K562 (cell line): ENCODE measurements around the gene TICAM1. TPM values are rescaled to one million over a fixed set of nuclear protein-coding genes. Genes with fewer than 3 reads are reported as not detected.

Source experiments
- SUPT5H ChIP-seq: fragments of 450-650 bp; IDR thresholded peaks from 2 replicates; pipeline ENCODE4 v1.6.1; 2016
- ZFP30 ChIP-seq: fragments of 250-450 bp; sonication (Bioruptor Pico); IDR thresholded peaks from 2 replicates; pipeline ENCODE4 v1.8.0; 2022; ENCODE audit warnings: moderate library complexity, mild to moderate bottlenecking, inconsistent platforms, borderline replicate concordance
- ZNF175 ChIP-seq: fragments of 200-800 bp; sonication (Bioruptor generic); IDR thresholded peaks from 2 replicates; pipeline ENCODE4 v1.6.1; 2016; ENCODE audit warnings: low read depth, mild to moderate bottlenecking, missing genetic modification characterization, missing compliant biosample characterization
- polyA plus RNA-seq, 8 experiments: library from polyadenylated mRNA; depleted of rRNA in 4 of 8; stranded (reverse) in 5 of 8; unstranded in 3 of 8; fragments of >200 nt; fragmentation: Nextera tagmentation in 2 of 8; fragmentation: Illumina TruSeq in 1 of 8; extraction: Ambion mirVana in 2 of 8; extraction: Trizol in 1 of 8; gene quantifications; 2 replicates each; pipeline versions ENCODE4 v1.2.1 to v1.2.3, GENCODE V29; 2011 to 2014; ENCODE audit warnings: inconsistent platforms in 1 of 8, missing spikeins in 1 of 8
- total RNA-seq, 7 experiments: library from RNA; depleted of rRNA in 6 of 7; stranded (reverse); fragments of >200 nt in 6 of 7; fragmentation: Illumina TruSeq in 2 of 7; extraction: Trizol in 2 of 7; gene quantifications; 2 replicates each; pipeline versions ENCODE4 v1.2.1 to v1.2.3, GENCODE V29; 2011 to 2021; ENCODE audit warnings: low replicate concordance in 1 of 7
- TF ChIP-seq, protein P1 (sequence below), 2 experiments: fragments of 450-650 bp; conservative IDR thresholded peaks; 2 replicates each; pipeline ENCODE4 v1.6.1; 2017; ENCODE audit warnings: mild to moderate bottlenecking in 2 of 2, moderate library complexity in 2 of 2
- TF ChIP-seq, protein P2 (sequence below), 2 experiments: fragments of 450-650 bp in 1 of 2; sonication (generic) in 1 of 2; formaldehyde crosslinking in 1 of 2; IDR thresholded peaks; 2 replicates each; pipeline versions ENCODE4 v1.7.1 to v1.9.0; 2016 to 2022; ENCODE audit warnings: inconsistent platforms in 1 of 2, mild to moderate bottlenecking in 1 of 2, missing genetic modification reagents in 1 of 2
- TF ChIP-seq, protein P3 (sequence below): sonication (generic); formaldehyde crosslinking; IDR thresholded peaks from 2 replicates; pipeline ENCODE4 v1.8.1; 2023; ENCODE audit warnings: mild to moderate bottlenecking, missing genetic modification reagents
- TF ChIP-seq, protein P4 (sequence below), 2 experiments: IDR thresholded peaks; 2 replicates each; pipeline ENCODE4 v1.6.1; 2011; ENCODE audit warnings: borderline replicate concordance in 1 of 2, control low read depth in 1 of 2, low read depth in 1 of 2, low read length in 1 of 2, mild to moderate bottlenecking in 1 of 2, mixed read lengths in 1 of 2, moderate library complexity in 1 of 2; ENCODE audit not compliant: insufficient read depth in 1 of 2, insufficient read length in 1 of 2, poor library complexity in 1 of 2, severe bottlenecking in 1 of 2; ENCODE audit errors: extremely low read depth in 1 of 2
- TF ChIP-seq, protein P5 (sequence below), 2 experiments: fragments of 200-800 bp in 1 of 2; sonication (Bioruptor generic) in 1 of 2; sonication (generic) in 1 of 2; formaldehyde crosslinking in 1 of 2; IDR thresholded peaks in 1 of 2; conservative IDR thresholded peaks in 1 of 2; 2 replicates each; pipeline versions ENCODE4 v1.5.0 to v1.6.1; 2016 to 2020; ENCODE audit warnings: missing compliant biosample characterization in 1 of 2, missing genetic modification characterization in 1 of 2, missing genetic modification reagents in 1 of 2

TICAM1 gene
- total and polyA plus RNA-seq, 9 of the 15 experiments (the other 6 are each of a cell fraction or from before 2014, with no cell fraction given) = 0.07 to 11.6 (median 1.5) TPM

DNA sequence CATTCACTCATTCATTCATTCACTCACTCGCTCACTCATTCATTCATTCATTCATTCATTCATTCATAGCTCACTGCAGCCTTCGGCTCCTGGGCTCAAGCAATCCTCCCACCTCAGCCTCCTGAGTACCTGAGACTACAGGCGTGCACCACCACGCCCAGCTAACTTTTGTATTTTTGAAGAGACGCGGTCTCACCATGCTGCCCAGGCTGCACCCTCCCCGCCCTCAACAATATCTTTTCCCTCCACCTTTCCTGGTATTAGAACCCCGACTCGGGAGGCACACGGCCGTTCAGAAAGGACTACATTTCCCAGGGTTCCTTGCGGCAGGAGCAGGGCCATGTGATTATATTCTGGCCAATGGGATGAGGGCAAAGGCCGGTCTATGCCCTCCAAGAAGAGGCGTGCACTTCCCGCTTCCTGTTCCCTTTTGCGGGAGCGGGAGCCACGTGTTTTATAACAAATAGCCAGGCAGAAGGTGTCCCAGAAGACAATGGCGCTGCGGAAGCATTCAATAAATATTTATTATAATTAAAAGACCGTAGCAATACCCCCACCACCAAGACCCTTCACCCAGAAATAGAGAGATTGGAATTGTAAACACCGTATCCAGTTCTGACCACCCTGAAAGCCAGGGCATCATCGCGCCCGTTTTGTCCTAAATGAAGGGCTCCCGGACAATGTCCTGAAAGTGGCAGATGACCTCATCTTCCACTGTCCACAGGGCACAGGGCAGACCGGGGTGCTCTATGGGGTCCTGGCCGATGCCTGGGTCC lies 15.9 kb downstream of the TICAM1 start (continued):
- TF ChIP-seq, protein P1, sequence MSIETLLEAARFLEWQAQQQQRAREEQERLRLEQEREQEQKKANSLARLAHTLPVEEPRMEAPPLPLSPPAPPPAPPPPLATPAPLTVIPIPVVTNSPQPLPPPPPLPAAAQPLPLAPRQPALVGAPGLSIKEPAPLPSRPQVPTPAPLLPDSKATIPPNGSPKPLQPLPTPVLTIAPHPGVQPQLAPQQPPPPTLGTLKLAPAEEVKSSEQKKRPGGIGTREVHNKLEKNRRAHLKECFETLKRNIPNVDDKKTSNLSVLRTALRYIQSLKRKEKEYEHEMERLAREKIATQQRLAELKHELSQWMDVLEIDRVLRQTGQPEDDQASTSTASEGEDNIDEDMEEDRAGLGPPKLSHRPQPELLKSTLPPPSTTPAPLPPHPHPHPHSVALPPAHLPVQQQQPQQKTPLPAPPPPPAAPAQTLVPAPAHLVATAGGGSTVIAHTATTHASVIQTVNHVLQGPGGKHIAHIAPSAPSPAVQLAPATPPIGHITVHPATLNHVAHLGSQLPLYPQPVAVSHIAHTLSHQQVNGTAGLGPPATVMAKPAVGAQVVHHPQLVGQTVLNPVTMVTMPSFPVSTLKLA (conservative IDR thresholded peaks at IDR 0.05) = peak; percentile 95 to 97
- TF ChIP-seq, protein P2, sequence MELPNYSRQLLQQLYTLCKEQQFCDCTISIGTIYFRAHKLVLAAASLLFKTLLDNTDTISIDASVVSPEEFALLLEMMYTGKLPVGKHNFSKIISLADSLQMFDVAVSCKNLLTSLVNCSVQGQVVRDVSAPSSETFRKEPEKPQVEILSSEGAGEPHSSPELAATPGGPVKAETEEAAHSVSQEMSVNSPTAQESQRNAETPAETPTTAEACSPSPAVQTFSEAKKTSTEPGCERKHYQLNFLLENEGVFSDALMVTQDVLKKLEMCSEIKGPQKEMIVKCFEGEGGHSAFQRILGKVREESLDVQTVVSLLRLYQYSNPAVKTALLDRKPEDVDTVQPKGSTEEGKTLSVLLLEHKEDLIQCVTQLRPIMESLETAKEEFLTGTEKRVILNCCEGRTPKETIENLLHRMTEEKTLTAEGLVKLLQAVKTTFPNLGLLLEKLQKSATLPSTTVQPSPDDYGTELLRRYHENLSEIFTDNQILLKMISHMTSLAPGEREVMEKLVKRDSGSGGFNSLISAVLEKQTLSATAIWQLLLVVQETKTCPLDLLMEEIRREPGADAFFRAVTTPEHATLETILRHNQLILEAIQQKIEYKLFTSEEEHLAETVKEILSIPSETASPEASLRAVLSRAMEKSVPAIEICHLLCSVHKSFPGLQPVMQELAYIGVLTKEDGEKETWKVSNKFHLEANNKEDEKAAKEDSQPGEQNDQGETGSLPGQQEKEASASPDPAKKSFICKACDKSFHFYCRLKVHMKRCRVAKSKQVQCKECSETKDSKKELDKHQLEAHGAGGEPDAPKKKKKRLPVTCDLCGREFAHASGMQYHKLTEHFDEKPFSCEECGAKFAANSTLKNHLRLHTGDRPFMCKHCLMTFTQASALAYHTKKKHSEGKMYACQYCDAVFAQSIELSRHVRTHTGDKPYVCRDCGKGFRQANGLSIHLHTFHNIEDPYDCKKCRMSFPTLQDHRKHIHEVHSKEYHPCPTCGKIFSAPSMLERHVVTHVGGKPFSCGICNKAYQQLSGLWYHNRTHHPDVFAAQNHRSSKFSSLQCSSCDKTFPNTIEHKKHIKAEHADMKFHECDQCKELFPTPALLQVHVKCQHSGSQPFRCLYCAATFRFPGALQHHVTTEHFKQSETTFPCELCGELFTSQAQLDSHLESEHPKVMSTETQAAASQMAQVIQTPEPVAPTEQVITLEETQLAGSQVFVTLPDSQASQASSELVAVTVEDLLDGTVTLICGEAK (IDR thresholded peaks at IDR 0.05) = peak; percentile 88
- TF ChIP-seq, protein P2 (CRISPR knock-in tag; IDR thresholded peaks at IDR 0.05) = no peak
- TF ChIP-seq, protein P3, sequence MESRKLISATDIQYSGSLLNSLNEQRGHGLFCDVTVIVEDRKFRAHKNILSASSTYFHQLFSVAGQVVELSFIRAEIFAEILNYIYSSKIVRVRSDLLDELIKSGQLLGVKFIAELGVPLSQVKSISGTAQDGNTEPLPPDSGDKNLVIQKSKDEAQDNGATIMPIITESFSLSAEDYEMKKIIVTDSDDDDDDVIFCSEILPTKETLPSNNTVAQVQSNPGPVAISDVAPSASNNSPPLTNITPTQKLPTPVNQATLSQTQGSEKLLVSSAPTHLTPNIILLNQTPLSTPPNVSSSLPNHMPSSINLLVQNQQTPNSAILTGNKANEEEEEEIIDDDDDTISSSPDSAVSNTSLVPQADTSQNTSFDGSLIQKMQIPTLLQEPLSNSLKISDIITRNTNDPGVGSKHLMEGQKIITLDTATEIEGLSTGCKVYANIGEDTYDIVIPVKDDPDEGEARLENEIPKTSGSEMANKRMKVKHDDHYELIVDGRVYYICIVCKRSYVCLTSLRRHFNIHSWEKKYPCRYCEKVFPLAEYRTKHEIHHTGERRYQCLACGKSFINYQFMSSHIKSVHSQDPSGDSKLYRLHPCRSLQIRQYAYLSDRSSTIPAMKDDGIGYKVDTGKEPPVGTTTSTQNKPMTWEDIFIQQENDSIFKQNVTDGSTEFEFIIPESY (CRISPR knock-in tag) = peak; percentile 85
- TF ChIP-seq, protein P4, sequence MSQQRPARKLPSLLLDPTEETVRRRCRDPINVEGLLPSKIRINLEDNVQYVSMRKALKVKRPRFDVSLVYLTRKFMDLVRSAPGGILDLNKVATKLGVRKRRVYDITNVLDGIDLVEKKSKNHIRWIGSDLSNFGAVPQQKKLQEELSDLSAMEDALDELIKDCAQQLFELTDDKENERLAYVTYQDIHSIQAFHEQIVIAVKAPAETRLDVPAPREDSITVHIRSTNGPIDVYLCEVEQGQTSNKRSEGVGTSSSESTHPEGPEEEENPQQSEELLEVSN (IDR thresholded peaks at IDR 0.05; ENCODE audit: borderline replicate concordance in 1 of 2, extremely low read depth in 1 of 2, insufficient read depth in 1 of 2, insufficient read length in 1 of 2, low read depth in 1 of 2, low read length in 1 of 2, poor library complexity in 1 of 2, severe bottlenecking in 1 of 2) = peak; percentile 93 to 99
- TF ChIP-seq ZFP30 (CRISPR knock-in tag) = no peak
- TF ChIP-seq, protein P5, sequence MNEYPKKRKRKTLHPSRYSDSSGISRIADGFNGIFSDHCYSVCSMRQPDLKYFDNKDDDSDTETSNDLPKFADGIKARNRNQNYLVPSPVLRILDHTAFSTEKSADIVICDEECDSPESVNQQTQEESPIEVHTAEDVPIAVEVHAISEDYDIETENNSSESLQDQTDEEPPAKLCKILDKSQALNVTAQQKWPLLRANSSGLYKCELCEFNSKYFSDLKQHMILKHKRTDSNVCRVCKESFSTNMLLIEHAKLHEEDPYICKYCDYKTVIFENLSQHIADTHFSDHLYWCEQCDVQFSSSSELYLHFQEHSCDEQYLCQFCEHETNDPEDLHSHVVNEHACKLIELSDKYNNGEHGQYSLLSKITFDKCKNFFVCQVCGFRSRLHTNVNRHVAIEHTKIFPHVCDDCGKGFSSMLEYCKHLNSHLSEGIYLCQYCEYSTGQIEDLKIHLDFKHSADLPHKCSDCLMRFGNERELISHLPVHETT (CRISPR knock-in tag; conservative IDR thresholded peaks at IDR 0.05 in 1 of 2, IDR thresholded peaks at IDR 0.05 in 1 of 2) = peak in 1 of 2 experiments; percentile 52; a peak in 1 of 4 replicates
- no peak for TF ChIP-seq ZNF175
- peak; percentile 57; the same call in 1 of the 2 replicates for TF ChIP-seq SUPT5H
